H9 (cell line): ENCODE data around the gene POU6F2. TPM values are rescaled to one million over a fixed set of nuclear protein-coding genes. Genes with fewer than 3 reads are reported as not detected.

Experiments used
- DNase-seq: peaks from one replicate; pipeline ENCODE4 v3.0.0-alpha.2; 2017
- H2AFZ ChIP-seq: one replicate; pipeline ENCODE4 v1.6.1; 2013; ENCODE audit warnings: mild to moderate bottlenecking, low read length, control low read depth, moderate library complexity
- H2AK5ac ChIP-seq: 2 replicates; pipeline ENCODE4 v1.6.1; 2013; ENCODE audit warnings: low read length, control low read depth, mixed read lengths; ENCODE audit not compliant: insufficient read length
- H2BK120ac ChIP-seq: one replicate; pipeline ENCODE4 v1.6.1; 2013; ENCODE audit warnings: low read depth, mild to moderate bottlenecking, low read length, control low read depth, inconsistent platforms; ENCODE audit not compliant: poor library complexity, severe bottlenecking
- H2BK12ac ChIP-seq: 2 replicates; pipeline ENCODE4 v1.6.1; 2013; ENCODE audit warnings: low read length, control low read depth, mixed read lengths, low read depth; ENCODE audit not compliant: insufficient read length
- H2BK15ac ChIP-seq: 2 replicates; pipeline ENCODE4 v1.6.1; 2013; ENCODE audit warnings: low read depth, low read length, control low read depth
- H2BK20ac ChIP-seq: one replicate; pipeline ENCODE4 v1.6.1; 2013; ENCODE audit warnings: low read depth, mild to moderate bottlenecking, low read length, control low read depth, inconsistent platforms; ENCODE audit not compliant: poor library complexity, severe bottlenecking
- H2BK5ac ChIP-seq: 2 replicates; pipeline ENCODE4 v1.6.1; 2013; ENCODE audit warnings: low read length, control low read depth, mixed read lengths; ENCODE audit not compliant: insufficient read length
- H3K14ac ChIP-seq: 2 replicates; pipeline ENCODE4 v1.6.1; 2013; ENCODE audit warnings: low read length, control low read depth; ENCODE audit not compliant: insufficient read depth
- H3K18ac ChIP-seq: 2 replicates; pipeline ENCODE4 v1.6.1; 2013; ENCODE audit warnings: low read depth, mild to moderate bottlenecking, mixed read lengths, low read length, control low read depth; ENCODE audit not compliant: insufficient read length
- H3K23ac ChIP-seq: 2 replicates; pipeline ENCODE4 v1.6.1; 2013; ENCODE audit warnings: low read length, control low read depth, mixed read lengths, low read depth; ENCODE audit not compliant: insufficient read length
- H3K23me2 ChIP-seq: 2 replicates; pipeline ENCODE4 v1.6.1; 2013; ENCODE audit warnings: low read depth, mild to moderate bottlenecking, mixed read lengths, low read length, control low read depth; ENCODE audit not compliant: insufficient read length, poor library complexity, severe bottlenecking
- H3K27ac ChIP-seq: 2 replicates; pipeline ENCODE4 v1.5.1; 2013; ENCODE audit warnings: low read length, control low read depth, mixed read lengths, low read depth; ENCODE audit not compliant: insufficient read length
- H3K27me3 ChIP-seq: 2 replicates; pipeline ENCODE4 v1.6.1; 2013; ENCODE audit warnings: low read length, control low read depth, inconsistent platforms; ENCODE audit not compliant: insufficient read depth
- H3K4ac ChIP-seq: 2 replicates; pipeline ENCODE4 v1.6.1; 2013; ENCODE audit warnings: low read depth, mild to moderate bottlenecking, control low read depth, inconsistent platforms, low read length, moderate library complexity
- H3K4me1 ChIP-seq: 2 replicates; pipeline ENCODE4 v1.6.1; 2013; ENCODE audit warnings: low read length, control low read depth, inconsistent platforms; ENCODE audit not compliant: insufficient read depth
- H3K4me2 ChIP-seq: 2 replicates; pipeline ENCODE4 v1.6.1; 2013; ENCODE audit warnings: low read length, control low read depth, mixed read lengths; ENCODE audit not compliant: insufficient read length, insufficient read depth
- H3K56ac ChIP-seq: 2 replicates; pipeline ENCODE4 v1.6.1; 2013; ENCODE audit warnings: low read depth, mild to moderate bottlenecking, mixed read lengths, low read length, control low read depth; ENCODE audit not compliant: insufficient read length
- H3K79me1 ChIP-seq: 2 replicates; pipeline ENCODE4 v1.6.1; 2013; ENCODE audit warnings: low read depth, mild to moderate bottlenecking, moderate library complexity, low read length, control low read depth, inconsistent platforms; ENCODE audit not compliant: insufficient read depth, poor library complexity, severe bottlenecking
- H3K79me2 ChIP-seq: 2 replicates; pipeline ENCODE4 v1.6.1; 2013; ENCODE audit warnings: low read length, control low read depth, inconsistent platforms; ENCODE audit not compliant: insufficient read depth
- H3K9ac ChIP-seq: 2 replicates; pipeline ENCODE4 v1.6.1; 2013; ENCODE audit warnings: low read length, control low read depth, mixed read lengths; ENCODE audit not compliant: insufficient read length; ENCODE audit errors: extremely low read depth
- H3K9me3 ChIP-seq: one replicate; pipeline ENCODE4 v1.6.1; 2013; ENCODE audit warnings: low read depth, low read length, inconsistent platforms; ENCODE audit not compliant: control insufficient read depth
- H3T11ph ChIP-seq: one replicate; pipeline ENCODE4 v1.6.1; 2013; ENCODE audit warnings: mild to moderate bottlenecking, low read length, control low read depth, inconsistent platforms
- H4K20me1 ChIP-seq: one replicate; pipeline ENCODE4 v1.6.1; 2013; ENCODE audit not compliant: control insufficient read depth, insufficient read length, insufficient read depth
- H4K5ac ChIP-seq: 2 replicates; pipeline ENCODE4 v1.6.1; 2013; ENCODE audit warnings: low read depth, mild to moderate bottlenecking, mixed read lengths, low read length, control low read depth; ENCODE audit not compliant: insufficient read length
- H4K8ac ChIP-seq: replicated peaks from 2 replicates; pipeline ENCODE4 v1.6.1; 2013; ENCODE audit warnings: low read length, control low read depth, mixed read lengths, low read depth; ENCODE audit not compliant: insufficient read length
- H4K91ac ChIP-seq: 2 replicates; pipeline ENCODE4 v1.6.1; 2013; ENCODE audit warnings: low read depth, mild to moderate bottlenecking, moderate library complexity, mixed read lengths, low read length, control low read depth; ENCODE audit not compliant: insufficient read length
- H3K27ac Mint-ChIP-seq, 3 experiments: 2 replicates in 2 of 3; 3 replicates in 1 of 3; pipeline ENCODE4 v1.8.0; 2020 to 2021; ENCODE audit warnings: mixed read lengths in 3 of 3, mild to moderate bottlenecking in 1 of 3, moderate library complexity in 1 of 3
- H3K27me3 Mint-ChIP-seq: 2 replicates; pipeline ENCODE4 v1.8.0; 2021; ENCODE audit warnings: low read depth, mild to moderate bottlenecking, moderate library complexity, mixed read lengths
- H3K36me3 Mint-ChIP-seq, 3 experiments: 2 replicates in 2 of 3; 3 replicates in 1 of 3; pipeline ENCODE4 v1.8.0; 2020 to 2021; ENCODE audit warnings: low read depth in 3 of 3, mixed read lengths in 3 of 3; ENCODE audit not compliant: insufficient read depth in 1 of 3
- H3K4me1 Mint-ChIP-seq, 2 experiments: 2 replicates each; pipeline ENCODE4 v1.8.0; 2020; ENCODE audit warnings: mixed read lengths in 2 of 2
- H3K4me3 Mint-ChIP-seq, 2 experiments: 2 replicates in 1 of 2; 3 replicates in 1 of 2; pipeline ENCODE4 v1.8.0; 2020 to 2021; ENCODE audit warnings: mild to moderate bottlenecking in 2 of 2, mixed read lengths in 2 of 2, moderate library complexity in 1 of 2
- H3K9me3 Mint-ChIP-seq, 2 experiments: 2 replicates in 1 of 2; 3 replicates in 1 of 2; pipeline ENCODE4 v1.8.0; 2020; ENCODE audit warnings: mild to moderate bottlenecking in 2 of 2, mixed read lengths in 2 of 2, moderate library complexity in 1 of 2
- CTCF ChIP-seq: fragments of 200-600 bp; sonication (generic); conservative IDR thresholded peaks from 3 replicates; pipeline ENCODE4 v1.8.0; 2021; ENCODE audit warnings: antibody characterized with exemption, mild to moderate bottlenecking
- WGBS: extraction: QIAGEN DNeasy Blood & Tissue Kit; methylation state at CpG from one replicate; pipeline ENCODE4 v1.1.7; 2013; ENCODE audit warnings: missing lambda C conversion rate, low lambda C conversion rate, mixed read lengths; ENCODE audit not compliant: insufficient read length; ENCODE audit errors: extremely low coverage; 5-methylcytosine and 5-hydroxymethylcytosine counted together
- total RNA-seq: library from RNA; stranded (reverse); gene quantifications from 2 replicates; pipeline ENCODE4 v1.2.1, GENCODE V29; 2021

The POU6F2 gene
- total RNA-seq, 1 experiment from 2014 or later: 1.9 TPM

DNA sequence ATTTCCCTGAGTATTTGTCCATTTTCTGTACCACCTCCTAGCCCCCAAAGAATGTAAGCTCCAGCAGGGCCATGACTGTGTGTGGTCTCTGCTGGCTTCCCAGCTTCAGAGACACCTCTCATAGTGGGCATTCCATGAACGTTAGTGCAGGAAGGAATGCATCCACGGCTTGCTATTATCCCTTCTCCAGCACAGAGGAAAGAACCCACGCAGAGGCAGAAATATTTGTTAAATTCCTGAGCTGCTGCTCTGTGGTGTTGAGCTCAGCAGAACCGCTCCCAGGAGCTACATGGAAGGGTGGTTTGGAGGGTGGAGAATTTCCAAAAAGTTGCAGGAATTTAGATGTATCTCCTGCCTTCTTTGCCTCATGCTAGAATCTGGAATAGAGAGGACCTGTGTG lies 275.2 kb downstream of the POU6F2 start:
- Histone ChIP-seq H2BK20ac (no peak overlapping the region), H3K23me2 (no peaks in the 10 kb centered on the region), H3K9me3 (no peaks in the 10 kb centered on the region), H4K8ac (no peak overlapping the region), H2AFZ (no peak overlapping the region), H2BK5ac (no peak overlapping the region), H4K5ac (no peak overlapping the region), H3K4me2 (no peak overlapping the region), H3K23ac (no peak overlapping the region), H4K91ac (no peak overlapping the region), H3K18ac (no peak overlapping the region), H3K27me3 (no peaks in the 10 kb centered on the region), H3K79me1 (no peaks in the 10 kb centered on the region), H3K27ac (no peak overlapping the region), H2BK15ac (no peak overlapping the region), H3K79me2 (no peaks in the 10 kb centered on the region), H3K4me1 (peaks cover 3% of the 10 kb centered on the region; the same call in 1 of the 2 replicates), H2AK5ac (no peak overlapping the region), H3T11ph (no peak overlapping the region), H2BK12ac (no peak overlapping the region), H2BK120ac (no peak overlapping the region), H3K4ac (no peak overlapping the region), H3K56ac (no peak overlapping the region), H3K14ac (no peak overlapping the region), H4K20me1 (no peaks in the 10 kb centered on the region), H3K9ac (no peak overlapping the region)
- H3K27ac Mint-ChIP-seq: peak overlapping the region in 1 of 3 experiments; percentile 18; a peak in 1 of 7 replicates
- H3K4me3 Mint-ChIP-seq: no peak overlapping the region
- no peaks in the 10 kb centered on the region for H3K27me3 Mint-ChIP-seq
- no peak for TF ChIP-seq CTCF
- no peaks in the 10 kb centered on the region for H3K9me3 Mint-ChIP-seq
- peaks cover 17 to 26% of the 10 kb centered on the region in 2 experiments for H3K4me1 Mint-ChIP-seq
- H3K36me3 Mint-ChIP-seq: no peaks in the 10 kb centered on the region
- no CpG with 5 or more reads among the region's 4 CpGs for WGBS
- DNase-seq: no peak
